Smooth muscle cell (in vitro differentiated cells): ENCODE measurements around the gene AXIN2. TPM values are rescaled to one million over a fixed set of nuclear protein-coding genes. Genes with fewer than 3 reads are reported as not detected.
"Not testable (repeated sequence)": the region's sequence is repeated elsewhere in the genome, so short reads cannot be mapped to it uniquely, and the experiment has no call there.

ENCODE experiments used
- DNase-seq: peaks from one replicate; lab custom pipeline; 2025; ENCODE audit not compliant: unreplicated experiment; lab: John Stamatoyannopoulos, UW
- H2AFZ ChIP-seq: fragments of 200-600 bp; sonication (generic); 2 replicates; pipeline ENCODE4 v1.6.0; 2016; ENCODE audit warnings: antibody characterized with exemption, low read depth, mild to moderate bottlenecking
- H3F3A ChIP-seq: fragments of 200-600 bp; sonication (generic); 2 replicates; pipeline ENCODE4 v1.6.0; 2017; ENCODE audit warnings: antibody characterized with exemption, low read depth
- H3K27ac ChIP-seq: fragments of 200-600 bp; sonication (generic); 2 replicates; pipeline ENCODE4 v1.5.1; 2016; ENCODE audit warnings: low read depth, mild to moderate bottlenecking
- H3K27me3 ChIP-seq: fragments of 200-600 bp; sonication (generic); 2 replicates; pipeline ENCODE4 v1.6.1; 2016; ENCODE audit warnings: low read depth, mild to moderate bottlenecking
- H3K36me3 ChIP-seq: fragments of 200-600 bp; sonication (generic); 2 replicates; pipeline ENCODE4 v1.5.1; 2016; ENCODE audit warnings: low read depth
- H3K4me1 ChIP-seq: fragments of 200-600 bp; sonication (generic); 2 replicates; pipeline ENCODE4 v1.5.1; 2016; ENCODE audit warnings: low read depth
- H3K4me2 ChIP-seq: fragments of 200-600 bp; sonication (generic); 2 replicates; pipeline ENCODE4 v1.6.0; 2016; ENCODE audit warnings: mild to moderate bottlenecking
- H3K4me3 ChIP-seq: fragments of 200-600 bp; sonication (generic); 2 replicates; pipeline ENCODE4 v1.5.1; 2016; ENCODE audit warnings: mild to moderate bottlenecking
- H3K79me2 ChIP-seq: fragments of 200-600 bp; sonication (generic); 2 replicates; pipeline ENCODE4 v1.6.0; 2016; ENCODE audit warnings: low read depth, mild to moderate bottlenecking
- H3K9ac ChIP-seq: fragments of 200-600 bp; sonication (generic); 2 replicates; pipeline ENCODE4 v1.6.0; 2016; ENCODE audit warnings: low read depth
- H3K9me3 ChIP-seq: fragments of 200-600 bp; sonication (generic); replicated peaks from 2 replicates; pipeline ENCODE4 v1.5.1; 2016; ENCODE audit warnings: low read depth
- H4K20me1 ChIP-seq: fragments of 200-600 bp; sonication (generic); 2 replicates; pipeline ENCODE4 v1.6.0; 2016; ENCODE audit warnings: low read depth
- CTCF ChIP-seq: fragments of 200-600 bp; sonication (generic); IDR thresholded peaks from 2 replicates; pipeline ENCODE4 v1.5.1; 2017; ENCODE audit warnings: borderline replicate concordance, mild to moderate bottlenecking, antibody characterized with exemption; ENCODE audit not compliant: insufficient read depth, poor library complexity, severe bottlenecking
- WGBS: methylation state at CpG from one replicate; pipeline ENCODE4 v1.1.7; 2016; ENCODE audit warnings: low lambda C conversion rate; 5-methylcytosine and 5-hydroxymethylcytosine counted together
- polyA plus RNA-seq: library from polyadenylated mRNA; unstranded; fragments of >200 nt; fragmentation: Nextera tagmentation; extraction: Ambion mirVana; gene quantifications from 2 replicates; pipeline ENCODE4 v1.2.1, GENCODE V29; 2016
- total RNA-seq: library from RNA; depleted of rRNA; stranded (reverse); fragments of >200 nt; gene quantifications from 2 replicates; pipeline ENCODE4 v1.2.3, GENCODE V29; 2014

Gene AXIN2
- total and polyA plus RNA-seq, 2 experiments from 2014 or later: 13.8 to 14.2 TPM

- no peak for TF ChIP-seq CTCF
- Histone ChIP-seq H3F3A (peaks cover 17% of the 10 kb centered on the region), H3K9ac (no peak overlapping the region), H3K79me2 (no peaks in the 10 kb centered on the region), H3K4me2 (no peak overlapping the region), H3K4me3 (no peak overlapping the region), H3K36me3 (peaks cover 6% of the 10 kb centered on the region), H3K9me3 (no peaks in the 10 kb centered on the region), H3K27me3 (no peaks in the 10 kb centered on the region), H2AFZ (no peak overlapping the region), H3K4me1 (peaks cover 31% of the 10 kb centered on the region), H4K20me1 (peaks cover 25% of the 10 kb centered on the region), H3K27ac (no peak overlapping the region)
- 95% methylated on average over 16 of the region's 16 CpGs for WGBS
- no peak for DNase-seq
These were observed 33.4 kb downstream of the AXIN2 start for GRCh38 chr17:65527857-65528591.

- no peak for TF ChIP-seq CTCF
- Histone ChIP-seq H3K27ac (no peak overlapping the region), H3F3A (peaks cover 17% of the 10 kb centered on the region), H3K4me2 (no peak overlapping the region), H2AFZ (no peak overlapping the region), H3K9me3 (no peaks in the 10 kb centered on the region), H3K9ac (no peak overlapping the region), H3K36me3 (peaks cover 6% of the 10 kb centered on the region), H3K27me3 (no peaks in the 10 kb centered on the region), H3K4me3 (no peak overlapping the region), H4K20me1 (peaks cover 19% of the 10 kb centered on the region), H3K4me1 (peaks cover 31% of the 10 kb centered on the region), H3K79me2 (no peaks in the 10 kb centered on the region)
- DNase-seq: no peak
- 89% methylated on average over 8 of the region's 8 CpGs for whole genome bisulfite sequencing
These were observed 34.1 kb downstream of the AXIN2 start for GRCh38 chr17:65527381-65527780.

GRCh38 chr17:65526854-65527253 lies 34.6 kb downstream of the AXIN2 start:
- H3K4me1 ChIP-seq: peaks cover 27% of the 10 kb centered on the region
- H3K9me3 ChIP-seq, H3K27me3 ChIP-seq, DNase-seq, H2AFZ ChIP-seq, H3K9ac ChIP-seq, H3K4me3 ChIP-seq, H3K27ac ChIP-seq, H3K36me3 ChIP-seq, H3K4me2 ChIP-seq, H3K79me2 ChIP-seq: not testable (repeated sequence)
- 73% methylated on average over 7 of the region's 7 CpGs for WGBS
- peaks cover 13% of the 10 kb centered on the region for H4K20me1 ChIP-seq
- H3F3A ChIP-seq: peaks cover 11% of the 10 kb centered on the region

GRCh38 chr17:65523853-65524664 lies 37.4 kb downstream of the AXIN2 start:
- Histone ChIP-seq H3K27ac (peak overlapping the region; percentile 64), H3F3A (no peaks in the 10 kb centered on the region), H3K4me1 (peaks cover 11% of the 10 kb centered on the region), H3K9me3 (no peaks in the 10 kb centered on the region), H3K9ac (no peak overlapping the region), H3K36me3 (peaks cover 6% of the 10 kb centered on the region), H3K4me2 (peak overlapping the region; percentile 21), H4K20me1 (no peaks in the 10 kb centered on the region), H3K4me3 (no peak overlapping the region), H2AFZ (no peak overlapping the region), H3K79me2 (no peaks in the 10 kb centered on the region), H3K27me3 (no peaks in the 10 kb centered on the region)
- DNase-seq: no peak
- WGBS: 70% methylated on average over 16 of the region's 16 CpGs
- TF ChIP-seq CTCF: no peak
